HepG2 (cell line): ENCODE data around the gene SIGLEC7.

Experiments used
- AFF4 ChIP-seq: sonication (generic); formaldehyde crosslinking; IDR thresholded peaks from 2 replicates; pipeline ENCODE4 v1.4.0; 2020; ENCODE audit warnings: missing genetic modification reagents
- ASH2L ChIP-seq: fragments of 300-600, 200-600 bp; sonication (generic); IDR thresholded peaks from 2 replicates; pipeline ENCODE4 v1.7.0; 2017; ENCODE audit warnings: low read depth, mild to moderate bottlenecking, moderate library complexity, mixed read lengths, low read length; ENCODE audit not compliant: insufficient read length
- CTCF ChIP-seq: sonication (generic); formaldehyde crosslinking; IDR thresholded peaks from 2 replicates; pipeline ENCODE4 v1.5.0; 2020; ENCODE audit warnings: mild to moderate bottlenecking, missing genetic modification reagents, moderate library complexity
- FOXJ3 ChIP-seq: sonication (generic); formaldehyde crosslinking; IDR thresholded peaks from 2 replicates; pipeline ENCODE4 v1.4.0; 2020; ENCODE audit warnings: missing genetic modification reagents, mild to moderate bottlenecking, borderline replicate concordance
- HMGXB4 ChIP-seq, 2 experiments: sonication (generic) in 1 of 2; formaldehyde crosslinking in 1 of 2; IDR thresholded peaks; 2 replicates each; pipeline versions ENCODE4 v1.4.0 to v1.6.1; 2018 to 2020; ENCODE audit warnings: missing genetic modification reagents in 2 of 2, borderline replicate concordance in 1 of 2, low read depth in 1 of 2, mild to moderate bottlenecking in 1 of 2, missing biosample characterization in 1 of 2
- NR3C1 ChIP-seq: sonication (generic); formaldehyde crosslinking; IDR thresholded peaks from 2 replicates; pipeline ENCODE4 v1.4.0; 2020; ENCODE audit warnings: missing genetic modification reagents
- TFE3 ChIP-seq: IDR thresholded peaks from 2 replicates; pipeline ENCODE4 v1.6.1; 2016
- ZNF274 ChIP-seq: sonication (generic); formaldehyde crosslinking; IDR thresholded peaks from 2 replicates; pipeline ENCODE4 v1.5.1; 2020; ENCODE audit warnings: mild to moderate bottlenecking, missing genetic modification reagents

GRCh38 chr19:51108805-51109146 is 33.3 kb upstream of the SIGLEC7 start:
- TF ChIP-seq CTCF (CRISPR knock-in tag): no peak
- TF ChIP-seq ZNF274 (CRISPR knock-in tag): no peak
- TF ChIP-seq FOXJ3 (CRISPR knock-in tag): no peak
- TF ChIP-seq ASH2L: no peak
- TF ChIP-seq AFF4 (CRISPR knock-in tag): no peak
- no peak for TF ChIP-seq HMGXB4 (CRISPR knock-in tag; IDR thresholded peaks at IDR 0.05; ENCODE audit: borderline replicate concordance in 1 of 2, low read depth in 1 of 2)
- no peak for TF ChIP-seq TFE3 (CRISPR knock-in tag)
- TF ChIP-seq NR3C1 (CRISPR knock-in tag): no peak
